GM23338 (cell line): ENCODE results near the gene TMEM212. TPM values are rescaled to one million over a fixed set of nuclear protein-coding genes. Genes with fewer than 3 reads are reported as not detected.

ENCODE experiments used
- ATAC-seq: fragments of 200-7000 bp; cut with Tn5 transposase; 3 replicates; pipeline ENCODE4 v1.9.1; 2020
- DNase-seq: peaks from one replicate; pipeline ENCODE4 v3.0.0-alpha.2; 2015; ENCODE audit warnings: low spot score
- H2AFZ ChIP-seq: fragments of 200-600 bp; sonication (generic); 2 replicates; pipeline ENCODE4 v1.8.0; 2016; ENCODE audit warnings: antibody characterized with exemption, mild to moderate bottlenecking, moderate library complexity
- H3F3A ChIP-seq: fragments of 200-600 bp; sonication (generic); replicated peaks from 2 replicates; pipeline ENCODE4 v1.8.0; 2017; ENCODE audit warnings: antibody characterized with exemption, mixed run types, low read depth
- H3K27ac ChIP-seq: fragments of 200-600 bp; sonication (generic); 2 replicates; pipeline ENCODE4 v1.6.1; 2016; ENCODE audit warnings: low read depth
- H3K27me3 ChIP-seq: fragments of 200-600 bp; sonication (generic); 2 replicates; pipeline ENCODE4 v1.8.0; 2016; ENCODE audit warnings: mild to moderate bottlenecking, mixed run types, moderate library complexity; ENCODE audit not compliant: insufficient read depth
- H3K36me3 ChIP-seq: fragments of 200-600 bp; sonication (generic); 2 replicates; pipeline ENCODE4 v1.8.0; 2016; ENCODE audit warnings: mild to moderate bottlenecking; ENCODE audit not compliant: insufficient read depth
- H3K4me1 ChIP-seq: fragments of 200-600 bp; sonication (generic); 2 replicates; pipeline ENCODE4 v1.8.0; 2016; ENCODE audit warnings: mild to moderate bottlenecking, moderate library complexity; ENCODE audit not compliant: insufficient read depth
- H3K4me2 ChIP-seq: fragments of 200-600 bp; sonication (generic); 2 replicates; pipeline ENCODE4 v1.7.1; 2017; ENCODE audit warnings: mixed run types
- H3K4me3 ChIP-seq: fragments of 200-600 bp; sonication (generic); 2 replicates; pipeline ENCODE4 v1.6.1; 2016; ENCODE audit warnings: mixed run types
- H3K79me2 ChIP-seq: fragments of 200-600 bp; sonication (generic); replicated peaks from 2 replicates; pipeline ENCODE4 v1.8.0; 2017; ENCODE audit warnings: mild to moderate bottlenecking; ENCODE audit not compliant: insufficient read depth
- H3K9me2 ChIP-seq: fragments of 200-600 bp; sonication (generic); 2 replicates; pipeline ENCODE4 v1.8.0; 2017; ENCODE audit not compliant: insufficient read depth
- H4K20me1 ChIP-seq: fragments of 200-600 bp; sonication (generic); replicated peaks from 2 replicates; pipeline ENCODE4 v1.8.0; 2017; ENCODE audit warnings: mild to moderate bottlenecking; ENCODE audit not compliant: insufficient read depth
- H3K27ac Mint-ChIP-seq: 2 replicates; pipeline ENCODE4 v1.8.0; 2020; ENCODE audit warnings: inconsistent platforms, mild to moderate bottlenecking, moderate library complexity, mixed read lengths
- H3K27me3 Mint-ChIP-seq: 3 replicates; pipeline ENCODE4 v1.8.0; 2022; ENCODE audit warnings: low read depth, mild to moderate bottlenecking, moderate library complexity, mixed read lengths, inconsistent platforms; ENCODE audit not compliant: insufficient read depth, poor library complexity
- H3K36me3 Mint-ChIP-seq: 3 replicates; pipeline ENCODE4 v1.8.0; 2021; ENCODE audit warnings: low read depth, mild to moderate bottlenecking, inconsistent platforms, moderate library complexity, mixed read lengths
- H3K4me1 Mint-ChIP-seq: 3 replicates; pipeline ENCODE4 v1.8.0; 2020; ENCODE audit warnings: mild to moderate bottlenecking, inconsistent platforms, mixed read lengths
- H3K4me3 Mint-ChIP-seq: 3 replicates; pipeline ENCODE4 v1.8.0; 2021; ENCODE audit warnings: moderate library complexity, mild to moderate bottlenecking, inconsistent platforms, mixed read lengths
- H3K9me3 Mint-ChIP-seq: 3 replicates; pipeline ENCODE4 v1.8.0; 2020; ENCODE audit warnings: moderate library complexity, mild to moderate bottlenecking, inconsistent platforms, mixed read lengths
- CREB1 ChIP-seq: fragments of 250-450 bp; sonication (Bioruptor Pico); IDR thresholded peaks from 2 replicates; pipeline ENCODE4 v1.5.0; 2020; ENCODE audit warnings: low read depth, mild to moderate bottlenecking, moderate library complexity
- EZH2 ChIP-seq: fragments of 200-600 bp; sonication (generic); IDR thresholded peaks from one replicate; pipeline ENCODE4 v1.8.0; 2017; ENCODE audit warnings: antibody characterized with exemption, mild to moderate bottlenecking, low read depth; ENCODE audit not compliant: unreplicated experiment
- EZH2phosphoT487 ChIP-seq: fragments of 200-600 bp; sonication (generic); IDR thresholded peaks from one replicate; pipeline ENCODE4 v1.8.1; 2018; ENCODE audit warnings: antibody characterized with exemption; ENCODE audit not compliant: unreplicated experiment
- JUNB ChIP-seq: IDR thresholded peaks from one replicate; pipeline ENCODE4 v1.6.1; 2016; ENCODE audit warnings: antibody characterized with exemption; ENCODE audit not compliant: unreplicated experiment
- NANOG ChIP-seq: IDR thresholded peaks from 2 replicates; pipeline ENCODE4 v1.6.1; 2016; ENCODE audit warnings: antibody characterized with exemption, borderline replicate concordance
- POLR2AphosphoS5 ChIP-seq: IDR thresholded peaks from 2 replicates; pipeline ENCODE4 v1.6.1; 2016; ENCODE audit warnings: antibody characterized with exemption, low read depth
- STAT1 ChIP-seq: IDR thresholded peaks from one replicate; pipeline ENCODE4 v1.6.1; 2016; ENCODE audit warnings: antibody characterized with exemption; ENCODE audit not compliant: unreplicated experiment
- ZNF114 ChIP-seq: fragments of 250-450 bp; sonication (Bioruptor Pico); IDR thresholded peaks from 2 replicates; pipeline ENCODE4 v1.5.0; 2020; ENCODE audit warnings: mild to moderate bottlenecking, moderate library complexity
- ZNF331 ChIP-seq: fragments of 250-450 bp; sonication (Bioruptor Pico); IDR thresholded peaks from 2 replicates; pipeline ENCODE4 v1.5.0; 2020; ENCODE audit warnings: low read depth, mild to moderate bottlenecking, moderate library complexity
- polyA plus RNA-seq: library from polyadenylated mRNA; unstranded; fragments of >200 nt; fragmentation: Nextera tagmentation; extraction: Ambion mirVana; gene quantifications from 2 replicates; pipeline ENCODE4 v1.2.1, GENCODE V29; 2016
- total RNA-seq: library from RNA; depleted of rRNA; stranded (reverse); fragments of >200 nt; shearing (Covaris generic); gene quantifications from 2 replicates; pipeline ENCODE4 v1.2.3, GENCODE V29; 2014
- TF ChIP-seq, protein P1 (sequence below), 2 experiments: fragments of 200-600 bp in 1 of 2; sonication (generic) in 1 of 2; conservative IDR thresholded peaks; 2 replicates each; pipeline versions ENCODE4 v1.5.1 to v1.6.1; 2016 to 2017; ENCODE audit warnings: antibody characterized with exemption in 2 of 2, low read depth in 2 of 2, mild to moderate bottlenecking in 2 of 2, moderate library complexity in 1 of 2
- TF ChIP-seq, protein P2 (sequence below): IDR thresholded peaks from 2 replicates; pipeline ENCODE4 v1.6.1; 2016; ENCODE audit warnings: antibody characterized with exemption
- TF ChIP-seq, protein P3 (sequence below): IDR thresholded peaks from one replicate; pipeline ENCODE4 v1.6.1; 2018; ENCODE audit warnings: antibody characterized with exemption; ENCODE audit not compliant: unreplicated experiment
- TF ChIP-seq, protein P4 (sequence below): fragments of 250-450 bp; sonication (Bioruptor Pico); IDR thresholded peaks from 2 replicates; pipeline ENCODE4 v1.5.0; 2020; ENCODE audit warnings: mild to moderate bottlenecking, moderate library complexity

Gene TMEM212
- total and polyA plus RNA-seq, 2 experiments from 2014 or later = not detected

DNA sequence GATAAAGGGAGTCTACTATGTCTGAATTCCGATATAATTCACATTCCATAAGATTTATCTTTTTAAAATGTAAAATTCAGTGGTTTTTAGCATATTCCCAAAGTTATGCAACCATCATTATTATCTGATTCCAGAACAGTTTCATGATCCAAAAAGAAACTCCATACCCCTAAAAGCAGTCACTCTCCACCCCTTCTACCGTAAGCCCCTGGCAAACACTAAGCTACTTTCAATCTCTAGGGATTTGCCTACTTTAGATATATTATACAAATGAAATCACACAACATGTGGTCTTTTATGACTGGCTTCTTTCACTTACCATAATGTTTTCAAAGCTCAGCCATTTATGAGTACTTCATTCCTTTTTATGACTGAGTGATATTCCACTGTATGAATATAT is 65.6 kb downstream of the TMEM212 start:
- no peak for DNase-seq
- Mint-ChIP-seq H3K4me1 (no peaks in the 10 kb centered on the region; the same call in 2 of the 3 replicates), H3K27me3 (no peaks in the 10 kb centered on the region), H3K36me3 (peaks cover 23% of the 10 kb centered on the region), H3K9me3 (peaks cover 45% of the 10 kb centered on the region), H3K4me3 (no peak overlapping the region), H3K27ac (no peak overlapping the region)
- Histone ChIP-seq H2AFZ (no peak overlapping the region), H3K4me1 (no peaks in the 10 kb centered on the region), H3K27me3 (no peaks in the 10 kb centered on the region), H3K4me3 (no peak overlapping the region), H3K9me2 (no peaks in the 10 kb centered on the region), H3K4me2 (no peak overlapping the region), H3K79me2 (no peaks in the 10 kb centered on the region), H3K27ac (no peak overlapping the region), H3K36me3 (0 out of 2 replicates have a peak, but pooled peaks cover 12% of the 10 kb centered on the region), H4K20me1 (no peaks in the 10 kb centered on the region), H3F3A (no peaks in the 10 kb centered on the region)
- TF ChIP-seq ZNF331 (no peak), EZH2 (no peak), CREB1 (CRISPR knock-in tag) (no peak), STAT1 (no peak), ZNF114 (no peak), JUNB (no peak), POLR2AphosphoS5 (no peak), NANOG (no peak), EZH2phosphoT487 (no peak)
- TF ChIP-seq, protein P1, sequence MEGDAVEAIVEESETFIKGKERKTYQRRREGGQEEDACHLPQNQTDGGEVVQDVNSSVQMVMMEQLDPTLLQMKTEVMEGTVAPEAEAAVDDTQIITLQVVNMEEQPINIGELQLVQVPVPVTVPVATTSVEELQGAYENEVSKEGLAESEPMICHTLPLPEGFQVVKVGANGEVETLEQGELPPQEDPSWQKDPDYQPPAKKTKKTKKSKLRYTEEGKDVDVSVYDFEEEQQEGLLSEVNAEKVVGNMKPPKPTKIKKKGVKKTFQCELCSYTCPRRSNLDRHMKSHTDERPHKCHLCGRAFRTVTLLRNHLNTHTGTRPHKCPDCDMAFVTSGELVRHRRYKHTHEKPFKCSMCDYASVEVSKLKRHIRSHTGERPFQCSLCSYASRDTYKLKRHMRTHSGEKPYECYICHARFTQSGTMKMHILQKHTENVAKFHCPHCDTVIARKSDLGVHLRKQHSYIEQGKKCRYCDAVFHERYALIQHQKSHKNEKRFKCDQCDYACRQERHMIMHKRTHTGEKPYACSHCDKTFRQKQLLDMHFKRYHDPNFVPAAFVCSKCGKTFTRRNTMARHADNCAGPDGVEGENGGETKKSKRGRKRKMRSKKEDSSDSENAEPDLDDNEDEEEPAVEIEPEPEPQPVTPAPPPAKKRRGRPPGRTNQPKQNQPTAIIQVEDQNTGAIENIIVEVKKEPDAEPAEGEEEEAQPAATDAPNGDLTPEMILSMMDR (conservative IDR thresholded peaks at IDR 0.05; ENCODE audit: low read depth in 2 of 2) = no peak
- TF ChIP-seq, protein P2, sequence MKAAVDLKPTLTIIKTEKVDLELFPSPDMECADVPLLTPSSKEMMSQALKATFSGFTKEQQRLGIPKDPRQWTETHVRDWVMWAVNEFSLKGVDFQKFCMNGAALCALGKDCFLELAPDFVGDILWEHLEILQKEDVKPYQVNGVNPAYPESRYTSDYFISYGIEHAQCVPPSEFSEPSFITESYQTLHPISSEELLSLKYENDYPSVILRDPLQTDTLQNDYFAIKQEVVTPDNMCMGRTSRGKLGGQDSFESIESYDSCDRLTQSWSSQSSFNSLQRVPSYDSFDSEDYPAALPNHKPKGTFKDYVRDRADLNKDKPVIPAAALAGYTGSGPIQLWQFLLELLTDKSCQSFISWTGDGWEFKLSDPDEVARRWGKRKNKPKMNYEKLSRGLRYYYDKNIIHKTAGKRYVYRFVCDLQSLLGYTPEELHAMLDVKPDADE = no peak
- TF ChIP-seq, protein P3, sequence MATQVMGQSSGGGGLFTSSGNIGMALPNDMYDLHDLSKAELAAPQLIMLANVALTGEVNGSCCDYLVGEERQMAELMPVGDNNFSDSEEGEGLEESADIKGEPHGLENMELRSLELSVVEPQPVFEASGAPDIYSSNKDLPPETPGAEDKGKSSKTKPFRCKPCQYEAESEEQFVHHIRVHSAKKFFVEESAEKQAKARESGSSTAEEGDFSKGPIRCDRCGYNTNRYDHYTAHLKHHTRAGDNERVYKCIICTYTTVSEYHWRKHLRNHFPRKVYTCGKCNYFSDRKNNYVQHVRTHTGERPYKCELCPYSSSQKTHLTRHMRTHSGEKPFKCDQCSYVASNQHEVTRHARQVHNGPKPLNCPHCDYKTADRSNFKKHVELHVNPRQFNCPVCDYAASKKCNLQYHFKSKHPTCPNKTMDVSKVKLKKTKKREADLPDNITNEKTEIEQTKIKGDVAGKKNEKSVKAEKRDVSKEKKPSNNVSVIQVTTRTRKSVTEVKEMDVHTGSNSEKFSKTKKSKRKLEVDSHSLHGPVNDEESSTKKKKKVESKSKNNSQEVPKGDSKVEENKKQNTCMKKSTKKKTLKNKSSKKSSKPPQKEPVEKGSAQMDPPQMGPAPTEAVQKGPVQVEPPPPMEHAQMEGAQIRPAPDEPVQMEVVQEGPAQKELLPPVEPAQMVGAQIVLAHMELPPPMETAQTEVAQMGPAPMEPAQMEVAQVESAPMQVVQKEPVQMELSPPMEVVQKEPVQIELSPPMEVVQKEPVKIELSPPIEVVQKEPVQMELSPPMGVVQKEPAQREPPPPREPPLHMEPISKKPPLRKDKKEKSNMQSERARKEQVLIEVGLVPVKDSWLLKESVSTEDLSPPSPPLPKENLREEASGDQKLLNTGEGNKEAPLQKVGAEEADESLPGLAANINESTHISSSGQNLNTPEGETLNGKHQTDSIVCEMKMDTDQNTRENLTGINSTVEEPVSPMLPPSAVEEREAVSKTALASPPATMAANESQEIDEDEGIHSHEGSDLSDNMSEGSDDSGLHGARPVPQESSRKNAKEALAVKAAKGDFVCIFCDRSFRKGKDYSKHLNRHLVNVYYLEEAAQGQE = no peak
- TF ChIP-seq, protein P4, sequence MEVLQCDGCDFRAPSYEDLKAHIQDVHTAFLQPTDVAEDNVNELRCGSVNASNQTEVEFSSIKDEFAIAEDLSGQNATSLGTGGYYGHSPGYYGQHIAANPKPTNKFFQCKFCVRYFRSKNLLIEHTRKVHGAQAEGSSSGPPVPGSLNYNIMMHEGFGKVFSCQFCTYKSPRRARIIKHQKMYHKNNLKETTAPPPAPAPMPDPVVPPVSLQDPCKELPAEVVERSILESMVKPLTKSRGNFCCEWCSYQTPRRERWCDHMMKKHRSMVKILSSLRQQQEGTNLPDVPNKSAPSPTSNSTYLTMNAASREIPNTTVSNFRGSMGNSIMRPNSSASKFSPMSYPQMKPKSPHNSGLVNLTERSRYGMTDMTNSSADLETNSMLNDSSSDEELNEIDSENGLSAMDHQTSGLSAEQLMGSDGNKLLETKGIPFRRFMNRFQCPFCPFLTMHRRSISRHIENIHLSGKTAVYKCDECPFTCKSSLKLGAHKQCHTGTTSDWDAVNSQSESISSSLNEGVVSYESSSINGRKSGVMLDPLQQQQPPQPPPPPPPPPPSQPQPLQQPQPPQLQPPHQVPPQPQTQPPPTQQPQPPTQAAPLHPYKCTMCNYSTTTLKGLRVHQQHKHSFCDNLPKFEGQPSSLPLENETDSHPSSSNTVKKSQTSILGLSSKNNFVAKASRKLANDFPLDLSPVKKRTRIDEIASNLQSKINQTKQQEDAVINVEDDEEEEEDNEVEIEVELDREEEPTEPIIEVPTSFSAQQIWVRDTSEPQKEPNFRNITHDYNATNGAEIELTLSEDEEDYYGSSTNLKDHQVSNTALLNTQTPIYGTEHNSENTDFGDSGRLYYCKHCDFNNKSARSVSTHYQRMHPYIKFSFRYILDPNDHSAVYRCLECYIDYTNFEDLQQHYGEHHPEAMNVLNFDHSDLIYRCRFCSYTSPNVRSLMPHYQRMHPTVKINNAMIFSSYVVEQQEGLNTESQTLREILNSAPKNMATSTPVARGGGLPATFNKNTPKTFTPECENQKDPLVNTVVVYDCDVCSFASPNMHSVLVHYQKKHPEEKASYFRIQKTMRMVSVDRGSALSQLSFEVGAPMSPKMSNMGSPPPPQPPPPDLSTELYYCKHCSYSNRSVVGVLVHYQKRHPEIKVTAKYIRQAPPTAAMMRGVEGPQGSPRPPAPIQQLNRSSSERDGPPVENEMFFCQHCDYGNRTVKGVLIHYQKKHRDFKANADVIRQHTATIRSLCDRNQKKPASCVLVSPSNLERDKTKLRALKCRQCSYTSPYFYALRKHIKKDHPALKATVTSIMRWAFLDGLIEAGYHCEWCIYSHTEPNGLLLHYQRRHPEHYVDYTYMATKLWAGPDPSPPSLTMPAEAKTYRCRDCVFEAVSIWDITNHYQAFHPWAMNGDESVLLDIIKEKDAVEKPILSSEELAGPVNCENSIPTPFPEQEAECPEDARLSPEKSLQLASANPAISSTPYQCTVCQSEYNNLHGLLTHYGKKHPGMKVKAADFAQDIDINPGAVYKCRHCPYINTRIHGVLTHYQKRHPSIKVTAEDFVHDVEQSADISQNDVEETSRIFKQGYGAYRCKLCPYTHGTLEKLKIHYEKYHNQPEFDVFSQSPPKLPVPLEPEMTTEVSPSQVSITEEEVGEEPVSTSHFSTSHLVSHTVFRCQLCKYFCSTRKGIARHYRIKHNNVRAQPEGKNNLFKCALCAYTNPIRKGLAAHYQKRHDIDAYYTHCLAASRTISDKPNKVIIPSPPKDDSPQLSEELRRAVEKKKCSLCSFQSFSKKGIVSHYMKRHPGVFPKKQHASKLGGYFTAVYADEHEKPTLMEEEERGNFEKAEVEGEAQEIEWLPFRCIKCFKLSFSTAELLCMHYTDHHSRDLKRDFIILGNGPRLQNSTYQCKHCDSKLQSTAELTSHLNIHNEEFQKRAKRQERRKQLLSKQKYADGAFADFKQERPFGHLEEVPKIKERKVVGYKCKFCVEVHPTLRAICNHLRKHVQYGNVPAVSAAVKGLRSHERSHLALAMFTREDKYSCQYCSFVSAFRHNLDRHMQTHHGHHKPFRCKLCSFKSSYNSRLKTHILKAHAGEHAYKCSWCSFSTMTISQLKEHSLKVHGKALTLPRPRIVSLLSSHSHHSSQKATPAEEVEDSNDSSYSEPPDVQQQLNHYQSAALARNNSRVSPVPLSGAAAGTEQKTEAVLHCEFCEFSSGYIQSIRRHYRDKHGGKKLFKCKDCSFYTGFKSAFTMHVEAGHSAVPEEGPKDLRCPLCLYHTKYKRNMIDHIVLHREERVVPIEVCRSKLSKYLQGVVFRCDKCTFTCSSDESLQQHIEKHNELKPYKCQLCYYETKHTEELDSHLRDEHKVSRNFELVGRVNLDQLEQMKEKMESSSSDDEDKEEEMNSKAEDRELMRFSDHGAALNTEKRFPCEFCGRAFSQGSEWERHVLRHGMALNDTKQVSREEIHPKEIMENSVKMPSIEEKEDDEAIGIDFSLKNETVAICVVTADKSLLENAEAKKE (CRISPR knock-in tag) = no peak
- ATAC-seq = no peak
